Neural cell (in vitro differentiated cells): ENCODE results near the gene RFC2. TPM values are rescaled to one million over a fixed set of nuclear protein-coding genes. Genes with fewer than 3 reads are reported as not detected.

Experiments
- H2AFZ ChIP-seq: fragments of 200-600, 300-800 bp; sonication (generic), shearing (Covaris generic); 2 replicates; pipeline ENCODE4 v1.6.0; 2014; ENCODE audit warnings: low read depth, mild to moderate bottlenecking, antibody characterized with exemption, low read length, moderate library complexity
- H3F3A ChIP-seq: fragments of 200-600 bp; shearing (Covaris generic); 2 replicates; pipeline ENCODE4 v1.6.1; 2016; ENCODE audit warnings: mild to moderate bottlenecking, moderate library complexity, mixed read lengths, antibody characterized with exemption, low read length; ENCODE audit not compliant: insufficient read depth, poor library complexity, severe bottlenecking
- H3K27ac ChIP-seq: fragments of 200-600, 300-800 bp; sonication (generic), shearing (Covaris generic); 2 replicates; pipeline ENCODE4 v1.5.1; 2014; ENCODE audit warnings: mild to moderate bottlenecking, low read length, moderate library complexity
- H3K27me3 ChIP-seq: fragments of 300-800, 200-600 bp; sonication (generic), shearing (Covaris generic); 2 replicates; pipeline ENCODE4 v1.6.0; 2014; ENCODE audit warnings: mild to moderate bottlenecking, low read depth, low read length, moderate library complexity; ENCODE audit not compliant: insufficient read depth
- H3K36me3 ChIP-seq: fragments of 300-800, 200-600 bp; sonication (generic), shearing (Covaris generic); 2 replicates; pipeline ENCODE4 v1.5.1; 2014; ENCODE audit warnings: mild to moderate bottlenecking, antibody characterized with exemption, low read length, moderate library complexity; ENCODE audit not compliant: insufficient read depth
- H3K4me2 ChIP-seq: fragments of 300-800, 200-600 bp; sonication (generic), shearing (Covaris generic); 2 replicates; pipeline ENCODE4 v1.6.0; 2014; ENCODE audit warnings: mild to moderate bottlenecking, low read length
- H3K4me3 ChIP-seq: fragments of 300-800, 200-600 bp; sonication (generic), shearing (Covaris generic); 2 replicates; pipeline ENCODE4 v1.5.1; 2014; ENCODE audit warnings: mild to moderate bottlenecking, low read length, moderate library complexity
- H3K79me2 ChIP-seq: fragments of 200-600 bp; shearing (Covaris generic); replicated peaks from 2 replicates; pipeline ENCODE4 v1.6.0; 2014; ENCODE audit warnings: mild to moderate bottlenecking, low read length, moderate library complexity; ENCODE audit not compliant: insufficient read depth
- H3K9ac ChIP-seq: fragments of 300-800, 200-600 bp; sonication (generic), shearing (Covaris generic); 2 replicates; pipeline ENCODE4 v1.6.1; 2016; ENCODE audit warnings: mild to moderate bottlenecking, low read length, mixed read lengths
- H3K9me2 ChIP-seq: fragments of 200-600 bp; shearing (Covaris generic); 2 replicates; pipeline ENCODE4 v1.6.1; 2016; ENCODE audit warnings: mild to moderate bottlenecking, low read length, mixed read lengths; ENCODE audit not compliant: insufficient read depth
- H3K9me3 ChIP-seq: fragments of 200-600, 300-800 bp; sonication (generic), shearing (Covaris generic); 2 replicates; pipeline ENCODE4 v1.6.1; 2016; ENCODE audit warnings: mild to moderate bottlenecking, mixed run types, low read length, moderate library complexity, mixed read lengths
- H4K20me1 ChIP-seq: fragments of 200-600 bp; shearing (Covaris generic); 2 replicates; pipeline ENCODE4 v1.6.1; 2016; ENCODE audit warnings: mild to moderate bottlenecking, mixed run types; ENCODE audit not compliant: insufficient read depth
- CTCF ChIP-seq: fragments of 450-650 bp; IDR thresholded peaks from 2 replicates; pipeline ENCODE4 v1.5.1; 2014; ENCODE audit warnings: antibody characterized with exemption, mild to moderate bottlenecking, moderate library complexity; ENCODE audit not compliant: poor library complexity, severe bottlenecking
- EP300 ChIP-seq: fragments of 450-650 bp; conservative IDR thresholded peaks from 2 replicates; pipeline ENCODE4 v1.6.1; 2014; ENCODE audit warnings: antibody characterized with exemption, mild to moderate bottlenecking, moderate library complexity; ENCODE audit not compliant: poor library complexity, severe bottlenecking
- EZH2 ChIP-seq: fragments of 200-600, 300-800 bp; shearing (Covaris generic), sonication (generic); IDR thresholded peaks from 2 replicates; pipeline ENCODE4 v1.6.1; 2014; ENCODE audit warnings: antibody characterized with exemption, low read length, borderline replicate concordance, mild to moderate bottlenecking; ENCODE audit not compliant: insufficient read depth, poor library complexity, severe bottlenecking
- MXI1 ChIP-seq: fragments of 450-650 bp; conservative IDR thresholded peaks from 2 replicates; pipeline ENCODE4 v1.6.1; 2014; ENCODE audit warnings: antibody characterized with exemption, mild to moderate bottlenecking; ENCODE audit not compliant: poor library complexity, severe bottlenecking
- POLR2AphosphoS5 ChIP-seq: IDR thresholded peaks from 2 replicates; pipeline ENCODE4 v1.6.1; 2012
- RAD21 ChIP-seq: fragments of 450-650 bp; conservative IDR thresholded peaks from 2 replicates; pipeline ENCODE4 v1.6.1; 2014; ENCODE audit warnings: antibody characterized with exemption, mild to moderate bottlenecking, moderate library complexity
- REST ChIP-seq: IDR thresholded peaks from 2 replicates; pipeline ENCODE4 v1.6.1; 2012; ENCODE audit warnings: borderline replicate concordance
- SMC3 ChIP-seq: fragments of 450-650 bp; conservative IDR thresholded peaks from 2 replicates; pipeline ENCODE4 v1.6.1; 2014; ENCODE audit warnings: antibody characterized with exemption, mild to moderate bottlenecking, moderate library complexity; ENCODE audit not compliant: poor library complexity
- TAF1 ChIP-seq: IDR thresholded peaks from 2 replicates; pipeline ENCODE4 v1.6.1; 2012; ENCODE audit warnings: low read depth
- polyA plus RNA-seq: library from polyadenylated mRNA; depleted of rRNA; stranded (reverse); fragments of >200 nt; gene quantifications from 2 replicates; pipeline ENCODE4 v1.2.3, GENCODE V29; 2014

RFC2 gene
- polyA plus RNA-seq, 1 donor from 2014 or later = 20.9 TPM

GRCh38 chr7:74288034-74288881, 34.1 kb upstream of the RFC2 start:
- peaks cover 19% of the 10 kb centered on the region for H4K20me1 ChIP-seq
- peak overlapping the region; percentile 68 for H3K4me3 ChIP-seq
- H3F3A ChIP-seq = no peaks in the 10 kb centered on the region
- H3K27ac ChIP-seq = no peak overlapping the region
- peak overlapping the region; percentile 74 for H3K9ac ChIP-seq
- H3K27me3 ChIP-seq = no peaks in the 10 kb centered on the region
- H3K4me2 ChIP-seq = no peak overlapping the region
- no peaks in the 10 kb centered on the region for H3K9me3 ChIP-seq
- no peaks in the 10 kb centered on the region for H3K36me3 ChIP-seq
- H2AFZ ChIP-seq = no peak overlapping the region
- H3K79me2 ChIP-seq = peaks cover 43% of the 10 kb centered on the region
- H3K9me2 ChIP-seq = no peaks in the 10 kb centered on the region
- TF ChIP-seq REST (no peak), TAF1 (no peak), RAD21 (no peak), MXI1 (no peak), EP300 (no peak), SMC3 (no peak), POLR2AphosphoS5 (no peak), EZH2 (no peak), CTCF (no peak)

GRCh38 chr7:74287303-74288033, 33.3 kb upstream of the RFC2 start:
- Histone ChIP-seq H4K20me1 (peaks cover 11% of the 10 kb centered on the region), H3K4me3 (no peak overlapping the region), H3K4me2 (no peak overlapping the region), H3K9ac (no peak overlapping the region), H3K9me2 (no peaks in the 10 kb centered on the region), H3K27ac (no peak overlapping the region), H3K79me2 (peaks cover 35% of the 10 kb centered on the region), H3K9me3 (no peaks in the 10 kb centered on the region), H3K27me3 (no peaks in the 10 kb centered on the region), H2AFZ (no peak overlapping the region), H3K36me3 (no peaks in the 10 kb centered on the region), H3F3A (no peaks in the 10 kb centered on the region)
- TF ChIP-seq POLR2AphosphoS5 = no peak
- TF ChIP-seq SMC3 = no peak
- TF ChIP-seq REST = no peak
- no peak for TF ChIP-seq EZH2
- no peak for TF ChIP-seq TAF1
- no peak for TF ChIP-seq CTCF
- no peak for TF ChIP-seq MXI1
- no peak for TF ChIP-seq RAD21
- TF ChIP-seq EP300 = no peak
